Activated naive CD4-positive, alpha-beta T cell treated with anti-CD3 and anti-CD28 coated beads, Interleukin-2, amount 10 ng/mL, durations not matched to agents 7 days and 5 days (primary cell): ENCODE results near the gene FCHO1.
"Not testable (repeated sequence)": the region's sequence is repeated elsewhere in the genome, so short reads cannot be mapped to it uniquely, and the experiment has no call there.

Experiments
- CTCF ChIA-PET: fragments of 350-600 bp; sonication (Branson Sonifier 250); formaldehyde crosslinking; loops from one replicate; lab custom pipeline; 2021; ENCODE audit warnings: antibody characterized with exemption; lab: Charles Lee
- DNase-seq: peaks from one replicate; pipeline ENCODE4 v3.0.0-alpha.2; 2020
- H3K27ac Mint-ChIP-seq: one replicate; pipeline ENCODE4 v1.8.0; 2021; ENCODE audit warnings: mild to moderate bottlenecking, moderate library complexity, mixed read lengths
- H3K27me3 Mint-ChIP-seq: one replicate; pipeline ENCODE4 v1.8.0; 2021; ENCODE audit warnings: mild to moderate bottlenecking, mixed read lengths
- H3K36me3 Mint-ChIP-seq: one replicate; pipeline ENCODE4 v1.8.0; 2021; ENCODE audit warnings: mixed read lengths
- H3K4me1 Mint-ChIP-seq: one replicate; pipeline ENCODE4 v1.8.0; 2021; ENCODE audit warnings: mixed read lengths
- H3K4me3 Mint-ChIP-seq: one replicate; pipeline ENCODE4 v1.8.0; 2021; ENCODE audit warnings: mild to moderate bottlenecking, moderate library complexity, mixed read lengths
- H3K9me3 Mint-ChIP-seq: one replicate; pipeline ENCODE4 v1.8.0; 2021; ENCODE audit warnings: mixed read lengths

FCHO1 gene

GRCh38 chr19:17798599-17798998 lies 47.3 kb downstream of the FCHO1 start:
- not testable (repeated sequence) for H3K36me3 Mint-ChIP-seq, H3K27ac Mint-ChIP-seq, H3K9me3 Mint-ChIP-seq, DNase-seq, H3K4me3 Mint-ChIP-seq
- peaks cover 49% of the 10 kb centered on the region for H3K27me3 Mint-ChIP-seq
- peaks cover 53% of the 10 kb centered on the region for H3K4me1 Mint-ChIP-seq
- CTCF ChIA-PET = interaction anchor here (1.1 kb wide), 1 partner anchor 15 kb away, joined by 3 read pairs; no protein-coding TSS in a partner anchor

GRCh38 chr19:17802137-17802858 lies 51.0 kb downstream of the FCHO1 start:
- Mint-ChIP-seq H3K36me3 (no peaks in the 10 kb centered on the region), H3K4me1 (peaks cover 52% of the 10 kb centered on the region), H3K27ac (no peak overlapping the region), H3K9me3 (no peaks in the 10 kb centered on the region), H3K4me3 (no peak overlapping the region), H3K27me3 (peaks cover 21% of the 10 kb centered on the region)
- no peak for DNase-seq
- CTCF ChIA-PET = interaction anchor here (1.1 kb wide), 1 partner anchor 52 kb away, joined by 4 read pairs; no protein-coding TSS in a partner anchor

- CTCF ChIA-PET = interaction anchor here (1.1 kb wide), 1 partner anchor 51 kb away, joined by 4 read pairs; no protein-coding TSS in a partner anchor
- H3K27me3 Mint-ChIP-seq = peaks cover 30% of the 10 kb centered on the region
- peak overlapping the region; percentile 48 for H3K4me3 Mint-ChIP-seq
- no peaks in the 10 kb centered on the region for H3K36me3 Mint-ChIP-seq
- H3K27ac Mint-ChIP-seq = peak overlapping the region; percentile 93
- no peaks in the 10 kb centered on the region for H3K9me3 Mint-ChIP-seq
- peak; percentile 70 for DNase-seq
- H3K4me1 Mint-ChIP-seq = peaks cover 57% of the 10 kb centered on the region
Measured at GRCh38 chr19:17803264-17803896, 52.1 kb downstream of the FCHO1 start.

GRCh38 chr19:17805427-17805826 lies 54.1 kb downstream of the FCHO1 start:
- DNase-seq = no peak
- no peaks in the 10 kb centered on the region for H3K36me3 Mint-ChIP-seq
- H3K27me3 Mint-ChIP-seq = peaks cover 34% of the 10 kb centered on the region
- H3K4me1 Mint-ChIP-seq = peaks cover 59% of the 10 kb centered on the region
- no peak overlapping the region for H3K4me3 Mint-ChIP-seq
- CTCF ChIA-PET = no interaction called here
- no peaks in the 10 kb centered on the region for H3K9me3 Mint-ChIP-seq
- H3K27ac Mint-ChIP-seq = no peak overlapping the region

- Mint-ChIP-seq H3K4me1 (peaks cover 59% of the 10 kb centered on the region), H3K36me3 (no peaks in the 10 kb centered on the region), H3K27me3 (peaks cover 37% of the 10 kb centered on the region), H3K9me3 (no peaks in the 10 kb centered on the region), H3K4me3 (no peak overlapping the region), H3K27ac (no peak overlapping the region)
- DNase-seq = peak; percentile 41
- CTCF ChIA-PET = no interaction called here
Measured at GRCh38 chr19:17806945-17807344, 55.7 kb downstream of the FCHO1 start.

GRCh38 chr19:17807731-17808316 lies 56.5 kb downstream of the FCHO1 start:
- Mint-ChIP-seq H3K27ac (no peak overlapping the region), H3K4me3 (peak overlapping the region; percentile 26), H3K9me3 (no peaks in the 10 kb centered on the region), H3K4me1 (peaks cover 50% of the 10 kb centered on the region), H3K27me3 (peaks cover 45% of the 10 kb centered on the region), H3K36me3 (no peaks in the 10 kb centered on the region)
- peak; percentile 36 for DNase-seq
- CTCF ChIA-PET = no interaction called here

- no peak overlapping the region for H3K27ac Mint-ChIP-seq
- H3K4me1 Mint-ChIP-seq = peaks cover 21% of the 10 kb centered on the region
- H3K36me3 Mint-ChIP-seq = peaks cover under 1% of the 10 kb centered on the region
- CTCF ChIA-PET = no interaction called here
- peaks cover 45% of the 10 kb centered on the region for H3K27me3 Mint-ChIP-seq
- no peaks in the 10 kb centered on the region for H3K9me3 Mint-ChIP-seq
- DNase-seq = no peak
- no peak overlapping the region for H3K4me3 Mint-ChIP-seq
Measured at GRCh38 chr19:17811103-17811502, 59.8 kb downstream of the FCHO1 start.

- CTCF ChIA-PET = no interaction called here
- no peak overlapping the region for H3K27ac Mint-ChIP-seq
Measured at GRCh38 chr19:17811681-17812080, 60.4 kb downstream of the FCHO1 start.

GRCh38 chr19:17812099-17812498 lies 60.8 kb downstream of the FCHO1 start:
- Mint-ChIP-seq H3K9me3 (no peaks in the 10 kb centered on the region), H3K36me3 (peaks cover 4% of the 10 kb centered on the region), H3K27me3 (peaks cover 41% of the 10 kb centered on the region), H3K27ac (no peak overlapping the region), H3K4me3 (no peak overlapping the region), H3K4me1 (peaks cover 17% of the 10 kb centered on the region)
- CTCF ChIA-PET = no interaction called here
- no peak for DNase-seq

More at GRCh38 chr19:17811681-17812080, 60.4 kb downstream of the FCHO1 start:
- Mint-ChIP-seq H3K27me3 (peaks cover 41% of the 10 kb centered on the region), H3K4me1 (peaks cover 18% of the 10 kb centered on the region), H3K4me3 (no peak overlapping the region), H3K36me3 (peaks cover 4% of the 10 kb centered on the region), H3K9me3 (no peaks in the 10 kb centered on the region)
- DNase-seq = no peak

GRCh38 chr19:17817668-17818363 lies 66.5 kb downstream of the FCHO1 start:
- Mint-ChIP-seq H3K27me3 (no peaks in the 10 kb centered on the region), H3K9me3 (no peaks in the 10 kb centered on the region), H3K4me1 (peaks cover 3% of the 10 kb centered on the region), H3K27ac (no peak overlapping the region), H3K4me3 (no peak overlapping the region), H3K36me3 (peaks cover 4% of the 10 kb centered on the region)
- no peak for DNase-seq
- CTCF ChIA-PET = interaction anchor here (1.4 kb wide), 1 partner anchor 36 kb away, joined by 4 read pairs; no protein-coding TSS in a partner anchor

- Mint-ChIP-seq H3K27ac (no peak within 1 kb of the TSS), H3K27me3 (no peaks in the 10 kb centered on the region), H3K4me3 (no peak within 1 kb of the TSS), H3K36me3 (peaks cover 10% of the 10 kb centered on the region), H3K9me3 (no peaks in the 10 kb centered on the region), H3K4me1 (peaks cover 2% of the 10 kb centered on the region)
- no peak for DNase-seq
- CTCF ChIA-PET = no interaction called here
Measured at GRCh38 chr19:17821190-17821589, 69.9 kb downstream of the FCHO1 start, which contains the start of gene INSL3. Gene INSL3 (minus strand): TSS chr19:17821519. CDS start chr19:17821506, 13 bp downstream.

GRCh38 chr19:17824339-17824738 lies 73.1 kb downstream of the FCHO1 start:
- Mint-ChIP-seq H3K4me3 (no peak overlapping the region), H3K4me1 (no peaks in the 10 kb centered on the region), H3K36me3 (peaks cover 23% of the 10 kb centered on the region), H3K27me3 (no peaks in the 10 kb centered on the region), H3K27ac (peak overlapping the region; percentile 52), H3K9me3 (no peaks in the 10 kb centered on the region)
- no peak for DNase-seq
- CTCF ChIA-PET = no interaction called here

- Mint-ChIP-seq H3K4me1 (no peaks in the 10 kb centered on the region), H3K36me3 (peaks cover 39% of the 10 kb centered on the region), H3K27me3 (no peaks in the 10 kb centered on the region), H3K9me3 (no peaks in the 10 kb centered on the region), H3K4me3 (no peak overlapping the region), H3K27ac (peak overlapping the region; percentile 14)
- no peak for DNase-seq
- CTCF ChIA-PET = interaction anchor here (0.9 kb wide), 1 partner anchor 33 kb away, joined by 3 read pairs; the partner anchor contains the start of gene RPL18A
Measured at GRCh38 chr19:17826508-17827056, 75.3 kb downstream of the FCHO1 start.
